OCI-LY3 (cell line): ENCODE results near the gene KLHL41.

Experiments used
- H2AFZ ChIP-seq: fragments of 200-600, 300-600 bp; shearing (Covaris generic); 2 replicates; pipeline ENCODE4 v1.6.0; 2014; ENCODE audit warnings: antibody characterized with exemption, low read depth, low read length
- H3K27ac ChIP-seq: fragments of 200-600, 300-600 bp; sonication (generic); 2 replicates; pipeline ENCODE4 v1.5.1; 2014; ENCODE audit warnings: mild to moderate bottlenecking, low read length, moderate library complexity, mixed read lengths
- H3K27me3 ChIP-seq: fragments of 200-600, 300-600 bp; sonication (generic); 2 replicates; pipeline ENCODE4 v1.6.1; 2014; ENCODE audit warnings: low read depth, low read length, mixed read lengths
- H3K36me3 ChIP-seq: fragments of 200-600, 300-600 bp; sonication (generic); replicated peaks from 2 replicates; pipeline ENCODE3; 2014; ENCODE audit warnings: low read depth, low read length, mixed read lengths
- H3K4me1 ChIP-seq: fragments of 300-600, 200-600 bp; sonication (generic); 2 replicates; pipeline ENCODE4 v1.6.1; 2014; ENCODE audit warnings: low read length, mixed read lengths
- H3K4me2 ChIP-seq: fragments of 200-600, 300-600 bp; sonication (generic); 2 replicates; pipeline ENCODE4 v1.6.1; 2014; ENCODE audit warnings: low read length, mixed read lengths
- H3K4me3 ChIP-seq: fragments of 300-600, 200-600 bp; sonication (generic); 2 replicates; pipeline ENCODE4 v1.5.1; 2014; ENCODE audit warnings: antibody characterized with exemption, mild to moderate bottlenecking, low read length, moderate library complexity
- H3K79me2 ChIP-seq: fragments of 300-600, 200-600 bp; shearing (Covaris generic); 2 replicates; pipeline ENCODE4 v1.6.1; 2014; ENCODE audit warnings: mild to moderate bottlenecking, low read length, mixed read lengths
- H3K9ac ChIP-seq: fragments of 300-600, 200-600 bp; shearing (Covaris generic); 2 replicates; pipeline ENCODE4 v1.6.0; 2014; ENCODE audit warnings: mild to moderate bottlenecking, low read length, moderate library complexity
- H3K9me3 ChIP-seq: fragments of 200-600, 300-600 bp; shearing (Covaris generic); 2 replicates; pipeline ENCODE4 v1.6.1; 2014; ENCODE audit warnings: low read length, mixed read lengths; ENCODE audit not compliant: insufficient read depth
- H4K20me1 ChIP-seq: fragments of 200-600, 300-600 bp; sonication (generic); 2 replicates; pipeline ENCODE4 v1.6.1; 2016; ENCODE audit warnings: low read length, mixed read lengths; ENCODE audit not compliant: insufficient read depth
- EZH2phosphoT487 ChIP-seq: fragments of 200-600 bp; shearing (Covaris generic); IDR thresholded peaks from 2 replicates; pipeline ENCODE4 v1.6.1; 2018; ENCODE audit warnings: antibody characterized with exemption, mixed run types, low read depth
- TF ChIP-seq, protein P1 (sequence below): fragments of 200-600, 300-600 bp; sonication (generic); IDR thresholded peaks from 2 replicates; pipeline ENCODE4 v1.5.1; 2014; ENCODE audit warnings: antibody characterized with exemption, low read length, low read depth

Gene KLHL41

DNA sequence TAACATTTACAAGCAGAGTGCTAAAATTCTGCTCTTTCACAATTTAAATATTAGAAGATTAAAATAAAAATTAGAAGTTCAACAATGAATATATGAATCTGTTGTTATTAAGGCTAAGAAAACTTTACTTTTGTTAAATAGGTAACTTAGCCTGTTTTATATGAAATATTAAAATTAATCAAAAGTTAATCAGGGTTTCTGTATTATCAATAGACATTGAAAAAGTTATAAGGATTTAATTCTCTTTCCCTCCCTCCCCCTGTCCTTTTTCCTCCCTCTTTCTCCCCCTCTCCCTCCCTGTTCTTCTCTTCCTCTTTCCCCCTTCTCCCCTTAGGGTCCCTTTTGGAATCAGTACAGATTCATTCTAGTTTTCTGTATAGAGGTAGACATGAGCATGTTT lies 18.1 kb upstream of the KLHL41 start:
- TF ChIP-seq, protein P1, sequence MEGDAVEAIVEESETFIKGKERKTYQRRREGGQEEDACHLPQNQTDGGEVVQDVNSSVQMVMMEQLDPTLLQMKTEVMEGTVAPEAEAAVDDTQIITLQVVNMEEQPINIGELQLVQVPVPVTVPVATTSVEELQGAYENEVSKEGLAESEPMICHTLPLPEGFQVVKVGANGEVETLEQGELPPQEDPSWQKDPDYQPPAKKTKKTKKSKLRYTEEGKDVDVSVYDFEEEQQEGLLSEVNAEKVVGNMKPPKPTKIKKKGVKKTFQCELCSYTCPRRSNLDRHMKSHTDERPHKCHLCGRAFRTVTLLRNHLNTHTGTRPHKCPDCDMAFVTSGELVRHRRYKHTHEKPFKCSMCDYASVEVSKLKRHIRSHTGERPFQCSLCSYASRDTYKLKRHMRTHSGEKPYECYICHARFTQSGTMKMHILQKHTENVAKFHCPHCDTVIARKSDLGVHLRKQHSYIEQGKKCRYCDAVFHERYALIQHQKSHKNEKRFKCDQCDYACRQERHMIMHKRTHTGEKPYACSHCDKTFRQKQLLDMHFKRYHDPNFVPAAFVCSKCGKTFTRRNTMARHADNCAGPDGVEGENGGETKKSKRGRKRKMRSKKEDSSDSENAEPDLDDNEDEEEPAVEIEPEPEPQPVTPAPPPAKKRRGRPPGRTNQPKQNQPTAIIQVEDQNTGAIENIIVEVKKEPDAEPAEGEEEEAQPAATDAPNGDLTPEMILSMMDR = no peak
- TF ChIP-seq EZH2phosphoT487 = no peak
- Histone ChIP-seq H3K27me3 (no peaks in the 10 kb centered on the region), H3K9me3 (no peaks in the 10 kb centered on the region), H3K4me3 (no peak overlapping the region), H3K36me3 (no peaks in the 10 kb centered on the region), H3K79me2 (no peaks in the 10 kb centered on the region), H3K4me1 (no peaks in the 10 kb centered on the region), H3K9ac (no peak overlapping the region), H4K20me1 (no peaks in the 10 kb centered on the region), H2AFZ (no peak overlapping the region), H3K4me2 (no peak overlapping the region), H3K27ac (no peak overlapping the region)

DNA sequence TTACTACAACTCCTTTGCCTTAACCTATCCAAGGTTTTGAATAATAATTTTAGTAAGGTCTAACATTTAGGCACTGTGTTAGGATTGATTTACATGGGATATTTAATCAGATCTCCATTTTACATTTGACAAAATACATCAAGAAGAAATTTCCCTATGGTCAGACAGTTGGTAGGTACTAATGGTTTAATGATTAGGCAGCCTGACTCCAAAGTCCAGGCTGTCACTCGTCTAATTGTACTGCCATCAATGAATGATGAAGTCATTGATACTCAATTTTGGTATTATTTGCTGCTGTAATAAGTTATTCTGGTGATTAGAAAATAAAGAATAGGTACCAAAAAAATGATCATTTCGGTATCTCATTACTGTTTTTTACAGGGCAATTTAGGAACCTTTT lies 16.1 kb upstream of the KLHL41 start:
- H3K9me3 ChIP-seq = no peaks in the 10 kb centered on the region
- H3K9ac ChIP-seq = no peak overlapping the region
- no peaks in the 10 kb centered on the region for H3K36me3 ChIP-seq
- no peaks in the 10 kb centered on the region for H3K27me3 ChIP-seq
- no peak overlapping the region for H2AFZ ChIP-seq
- TF ChIP-seq, protein P1 = no peak
- no peak for TF ChIP-seq EZH2phosphoT487
- no peak overlapping the region for H3K4me3 ChIP-seq
- no peak overlapping the region for H3K27ac ChIP-seq
- no peaks in the 10 kb centered on the region for H4K20me1 ChIP-seq
- no peaks in the 10 kb centered on the region for H3K79me2 ChIP-seq
- no peak overlapping the region for H3K4me2 ChIP-seq
- no peaks in the 10 kb centered on the region for H3K4me1 ChIP-seq

DNA sequence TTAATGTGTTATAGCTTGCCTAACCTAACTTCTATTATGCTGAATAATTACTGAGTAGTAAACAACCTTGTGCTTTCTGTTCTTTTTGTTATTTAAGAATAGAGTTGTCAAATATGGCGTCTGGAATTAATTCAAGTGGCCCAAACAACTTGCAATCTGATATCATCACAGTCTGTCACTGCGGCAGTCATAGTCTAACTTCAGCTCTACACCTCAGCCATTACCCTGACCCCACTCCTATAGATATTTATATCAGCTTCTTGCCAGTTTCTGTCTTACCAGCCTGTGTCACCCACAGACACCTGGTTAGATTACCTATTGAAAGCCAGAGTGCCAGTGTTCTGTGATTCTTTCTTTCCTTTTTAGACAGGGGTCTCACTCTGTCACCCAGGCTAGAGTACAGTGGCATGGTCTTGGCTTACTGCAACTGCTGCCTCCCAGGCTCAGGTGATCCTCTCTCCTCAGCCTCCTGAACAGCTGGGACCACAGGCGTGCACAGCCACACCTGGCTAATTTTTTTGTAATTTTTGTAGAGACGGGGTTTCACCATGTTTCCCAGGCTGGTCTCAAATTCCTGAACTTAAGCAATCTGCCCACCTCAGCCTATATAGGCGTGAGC lies 14.1 kb upstream of the KLHL41 start:
- TF ChIP-seq, protein P1 = no peak
- no peak overlapping the region for H3K4me2 ChIP-seq

DNA sequence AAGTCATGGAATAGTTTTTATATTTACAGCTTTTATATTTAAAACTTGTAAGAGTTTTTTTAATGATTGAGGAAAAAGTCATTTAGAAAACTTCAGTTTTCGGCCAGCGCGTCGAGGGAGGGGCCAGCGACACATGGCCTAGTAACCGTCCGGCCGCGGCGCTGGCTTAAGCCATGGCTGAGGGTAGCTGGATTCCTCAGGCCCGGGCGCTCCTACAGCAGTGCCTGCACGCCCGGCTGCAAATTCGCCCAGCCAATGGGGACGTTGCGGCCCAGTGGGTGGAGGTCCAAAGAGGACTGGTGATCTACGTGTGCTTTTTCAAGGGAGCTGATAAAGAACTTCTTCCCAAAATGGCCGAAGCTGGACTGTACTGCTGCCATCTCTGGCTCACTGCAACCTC lies 4.9 kb upstream of the KLHL41 start:
- TF ChIP-seq EZH2phosphoT487 = no peak
- no peak overlapping the region for H2AFZ ChIP-seq
- peaks cover 6% of the 10 kb centered on the region; the same call in 1 of the 2 replicates for H3K4me1 ChIP-seq
- no peak overlapping the region for H3K4me2 ChIP-seq
- peaks cover 3% of the 10 kb centered on the region for H3K36me3 ChIP-seq
- no peak overlapping the region for H3K4me3 ChIP-seq
- no peak overlapping the region for H3K27ac ChIP-seq
- H3K9ac ChIP-seq = no peak overlapping the region
- no peaks in the 10 kb centered on the region for H4K20me1 ChIP-seq
- H3K79me2 ChIP-seq = no peaks in the 10 kb centered on the region
- no peaks in the 10 kb centered on the region for H3K27me3 ChIP-seq
- H3K9me3 ChIP-seq = no peaks in the 10 kb centered on the region

More for the DNA sequence above, 14.1 kb upstream of the KLHL41 start:
- Histone ChIP-seq H3K4me1 (no peaks in the 10 kb centered on the region), H4K20me1 (no peaks in the 10 kb centered on the region), H3K9me3 (no peaks in the 10 kb centered on the region), H3K9ac (no peak overlapping the region), H3K27me3 (no peaks in the 10 kb centered on the region), H3K27ac (no peak overlapping the region), H3K36me3 (no peaks in the 10 kb centered on the region), H2AFZ (no peak overlapping the region), H3K79me2 (no peaks in the 10 kb centered on the region), H3K4me3 (no peak overlapping the region)

DNA sequence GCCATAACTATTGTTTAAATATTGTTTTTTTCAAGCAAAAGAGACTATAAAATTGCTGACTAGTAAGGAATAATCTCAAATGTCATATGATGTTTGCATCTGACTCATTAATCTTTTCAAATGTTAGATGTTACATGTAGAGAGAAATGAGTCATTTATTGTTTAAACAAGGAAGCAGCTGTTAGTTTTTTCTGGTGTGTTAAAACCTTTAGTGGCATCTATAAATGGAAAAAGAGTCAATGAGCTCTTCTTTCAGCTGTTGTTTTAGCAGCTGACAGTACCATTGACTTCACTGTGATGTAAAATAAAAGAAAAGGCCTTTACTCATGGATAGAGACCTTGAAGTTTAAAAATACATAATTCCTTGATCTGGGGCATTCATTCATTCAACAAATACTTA lies 1.8 kb upstream of the KLHL41 start:
- peaks cover 11% of the 10 kb centered on the region for H3K4me1 ChIP-seq
- no peaks in the 10 kb centered on the region for H3K79me2 ChIP-seq
- TF ChIP-seq, protein P1 = no peak
- TF ChIP-seq EZH2phosphoT487 = no peak
- H3K9me3 ChIP-seq = no peaks in the 10 kb centered on the region
- H3K27me3 ChIP-seq = no peaks in the 10 kb centered on the region
- no peak overlapping the region for H3K4me2 ChIP-seq
- no peak overlapping the region for H3K9ac ChIP-seq
- H2AFZ ChIP-seq = no peak overlapping the region
- peaks cover 3% of the 10 kb centered on the region for H3K36me3 ChIP-seq
- no peaks in the 10 kb centered on the region for H4K20me1 ChIP-seq
- H3K27ac ChIP-seq = no peak overlapping the region
- H3K4me3 ChIP-seq = no peak overlapping the region
